Measurements from ENCODE around the gene ATP10D. TPM values are rescaled to one million over a fixed set of nuclear protein-coding genes. Genes with fewer than 3 reads are reported as not detected.
A peak's percentile ranks its signal among the peaks of the same experiment; 100 is the strongest.

The ATP10D gene
- total RNA-seq, 1 experiment from 2014 or later, result 3.8 TPM

DNA sequence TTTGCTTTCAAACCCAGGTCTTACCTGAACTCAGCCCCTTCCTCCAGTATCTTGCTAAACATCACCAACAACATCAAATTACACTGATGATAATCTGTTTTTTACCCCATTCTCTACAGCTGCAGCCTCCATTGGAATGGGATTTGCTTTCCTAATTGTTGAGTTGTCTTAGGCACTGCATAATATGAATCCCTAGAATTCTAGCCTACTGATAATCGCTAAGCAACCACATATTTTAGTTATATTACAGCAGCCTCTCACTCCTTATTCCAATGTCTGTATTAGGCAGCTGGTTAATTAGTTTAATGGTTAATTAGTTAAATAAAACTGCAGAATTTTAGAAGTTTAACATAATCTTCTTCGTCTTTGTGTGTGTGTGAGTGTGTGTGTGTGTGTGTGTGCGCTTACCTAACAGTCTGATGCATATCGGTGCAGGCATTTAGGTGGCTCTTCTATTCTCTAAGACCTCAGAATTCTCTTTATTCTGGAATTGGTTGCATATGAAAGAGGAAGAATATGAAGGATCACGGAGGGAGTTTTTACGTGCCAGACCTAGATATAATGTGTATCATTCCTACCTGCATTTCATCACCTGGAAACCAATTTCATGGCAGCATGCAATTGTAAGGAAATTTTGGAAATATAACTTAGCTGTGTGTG lies 16.2 kb upstream of the ATP10D start:
- H3K27ac Mint-ChIP-seq, result no peak overlapping the region
- no peak for DNase-seq
- peak overlapping the region; percentile 61 for H2BK120ac ChIP-seq (ENCODE audit: low read depth, low read length, poor library complexity, severe bottlenecking)
- WGBS (ENCODE audit: extremely low coverage, insufficient read length, low lambda C conversion rate), result no CpG with 5 or more reads among the region's 6 CpGs
- H2BK15ac ChIP-seq (ENCODE audit: low read depth, low read length), result no peak overlapping the region
- no peaks in the 10 kb centered on the region for H4K20me1 ChIP-seq (ENCODE audit: control insufficient read depth, insufficient read depth, insufficient read length)
- H3K4me2 ChIP-seq (ENCODE audit: insufficient read depth, insufficient read length, low read length), result no peak overlapping the region
- H3K18ac ChIP-seq (ENCODE audit: insufficient read length, low read depth, low read length), result no peak overlapping the region
- H4K8ac ChIP-seq (replicated peaks; ENCODE audit: insufficient read length, low read depth, low read length), result no peak overlapping the region
- peaks cover 9 to 11% of the 10 kb centered on the region in 2 experiments for H3K4me1 Mint-ChIP-seq
- H2AK5ac ChIP-seq (ENCODE audit: insufficient read length, low read length), result no peak overlapping the region
- no peaks in the 10 kb centered on the region for H3K27me3 ChIP-seq (ENCODE audit: insufficient read depth, low read length)
- H3K4me3 Mint-ChIP-seq, result no peak overlapping the region
- H3K56ac ChIP-seq (ENCODE audit: insufficient read length, low read depth, low read length), result no peak overlapping the region
- no peak overlapping the region for H2BK5ac ChIP-seq (ENCODE audit: insufficient read length, low read length)
- H3K14ac ChIP-seq (ENCODE audit: insufficient read depth, low read length), result no peak overlapping the region
- H2BK12ac ChIP-seq (ENCODE audit: insufficient read length, low read depth, low read length), result no peak overlapping the region
- no peak overlapping the region for H3K27ac ChIP-seq (ENCODE audit: insufficient read length, low read depth, low read length)
- H3K4ac ChIP-seq (ENCODE audit: low read depth, low read length), result no peak overlapping the region
- H3K9me3 ChIP-seq (ENCODE audit: control insufficient read depth, low read depth, low read length), result no peaks in the 10 kb centered on the region
- H3K27me3 Mint-ChIP-seq (ENCODE audit: low read depth), result no peaks in the 10 kb centered on the region
- H2BK20ac ChIP-seq (ENCODE audit: low read depth, low read length, poor library complexity, severe bottlenecking), result no peak overlapping the region
- TF ChIP-seq, protein P1, sequence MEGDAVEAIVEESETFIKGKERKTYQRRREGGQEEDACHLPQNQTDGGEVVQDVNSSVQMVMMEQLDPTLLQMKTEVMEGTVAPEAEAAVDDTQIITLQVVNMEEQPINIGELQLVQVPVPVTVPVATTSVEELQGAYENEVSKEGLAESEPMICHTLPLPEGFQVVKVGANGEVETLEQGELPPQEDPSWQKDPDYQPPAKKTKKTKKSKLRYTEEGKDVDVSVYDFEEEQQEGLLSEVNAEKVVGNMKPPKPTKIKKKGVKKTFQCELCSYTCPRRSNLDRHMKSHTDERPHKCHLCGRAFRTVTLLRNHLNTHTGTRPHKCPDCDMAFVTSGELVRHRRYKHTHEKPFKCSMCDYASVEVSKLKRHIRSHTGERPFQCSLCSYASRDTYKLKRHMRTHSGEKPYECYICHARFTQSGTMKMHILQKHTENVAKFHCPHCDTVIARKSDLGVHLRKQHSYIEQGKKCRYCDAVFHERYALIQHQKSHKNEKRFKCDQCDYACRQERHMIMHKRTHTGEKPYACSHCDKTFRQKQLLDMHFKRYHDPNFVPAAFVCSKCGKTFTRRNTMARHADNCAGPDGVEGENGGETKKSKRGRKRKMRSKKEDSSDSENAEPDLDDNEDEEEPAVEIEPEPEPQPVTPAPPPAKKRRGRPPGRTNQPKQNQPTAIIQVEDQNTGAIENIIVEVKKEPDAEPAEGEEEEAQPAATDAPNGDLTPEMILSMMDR (conservative IDR thresholded peaks at IDR 0.05), result no peak
- H3K9me3 Mint-ChIP-seq, result no peaks in the 10 kb centered on the region
- no peak overlapping the region for H3K23ac ChIP-seq (ENCODE audit: insufficient read length, low read depth, low read length)
- no peaks in the 10 kb centered on the region for H3K79me2 ChIP-seq (ENCODE audit: insufficient read depth, low read length)
- no peaks in the 10 kb centered on the region for H3K36me3 Mint-ChIP-seq (ENCODE audit: insufficient read depth in 1 of 3, low read depth in 3 of 3)
- no peak overlapping the region for H3K9ac ChIP-seq (ENCODE audit: extremely low read depth, insufficient read length, low read length)
- H3K4me1 ChIP-seq (ENCODE audit: insufficient read depth, low read length), result no peaks in the 10 kb centered on the region; the same call in 1 of the 2 replicates
- H4K5ac ChIP-seq (ENCODE audit: insufficient read length, low read depth, low read length), result no peak overlapping the region
- no peaks in the 10 kb centered on the region for H3K23me2 ChIP-seq (ENCODE audit: insufficient read length, low read depth, low read length, poor library complexity, severe bottlenecking)
- no peak overlapping the region for H3T11ph ChIP-seq (ENCODE audit: low read length)
- no peak overlapping the region for H4K91ac ChIP-seq (ENCODE audit: insufficient read length, low read depth, low read length)
- H2AFZ ChIP-seq (ENCODE audit: low read length), result no peak overlapping the region
- H3K79me1 ChIP-seq (ENCODE audit: insufficient read depth, low read depth, low read length, poor library complexity, severe bottlenecking), result no peaks in the 10 kb centered on the region
